Upper lobe of left lung (tissue), 4 donors: ENCODE data around the gene SORCS3.

Experiments
- CTCF ChIP-seq, 6 experiments: fragments of 450-650 bp in 4 of 6; fragments of 200-600 bp in 2 of 6; sonication (generic) in 2 of 6; IDR thresholded peaks; one replicate each; pipeline ENCODE4 v1.5.1; 2016 to 2019; ENCODE audit warnings: antibody characterized with exemption in 6 of 6
- POLR2AphosphoS5 ChIP-seq, 2 donors: sonication (generic); formaldehyde crosslinking; IDR thresholded peaks; one replicate each; pipeline ENCODE4 v1.5.1; 2017; ENCODE audit warnings: antibody characterized with exemption in 2 of 2

GRCh38 chr10:104735036-104735756, 94.1 kb downstream of the SORCS3 start:
- TF ChIP-seq CTCF (IDR thresholded peaks at IDR 0.05), result no peak
- TF ChIP-seq POLR2AphosphoS5 (IDR thresholded peaks at IDR 0.05), result no peak
